Mucosa of rectum (tissue), 2 donors: ENCODE data around the gene DNAH2.
A peak's percentile ranks its signal among the peaks of the same experiment; 100 is the strongest.
"Not testable (repeated sequence)": the region's sequence is repeated elsewhere in the genome, so short reads cannot be mapped to it uniquely, and the experiment has no call there.

Source experiments
- H3K27ac ChIP-seq, 2 donors: one replicate each; pipeline ENCODE4 v1.7.0; 2013; ENCODE audit warnings: inconsistent platforms in 2 of 2, low read depth in 2 of 2, low read length in 2 of 2
- H3K27me3 ChIP-seq, 2 donors: one replicate each; pipeline ENCODE4 v1.7.0; 2013; ENCODE audit warnings: low read length in 2 of 2; ENCODE audit not compliant: control insufficient read depth in 2 of 2, insufficient read depth in 2 of 2
- H3K36me3 ChIP-seq, 2 donors: one replicate each; pipeline ENCODE4 v1.7.0; 2013; ENCODE audit warnings: low read length in 2 of 2; ENCODE audit not compliant: control insufficient read depth in 2 of 2, insufficient read depth in 2 of 2
- H3K4me1 ChIP-seq, 2 donors: one replicate each; pipeline ENCODE4 v1.7.0; 2013; ENCODE audit warnings: low read length in 2 of 2, mild to moderate bottlenecking in 1 of 2; ENCODE audit not compliant: control insufficient read depth in 2 of 2, insufficient read depth in 2 of 2
- H3K4me3 ChIP-seq, 2 donors: one replicate each; pipeline ENCODE4 v1.7.0; 2013; ENCODE audit warnings: low read length in 2 of 2
- H3K9ac ChIP-seq, 2 donors: one replicate each; pipeline ENCODE4 v1.7.0; 2013; ENCODE audit warnings: low read length in 2 of 2, low read depth in 1 of 2, mild to moderate bottlenecking in 1 of 2
- H3K9me3 ChIP-seq, 2 donors: one replicate each; pipeline ENCODE4 v1.7.0; 2013; ENCODE audit warnings: low read length in 2 of 2; ENCODE audit not compliant: control insufficient read depth in 2 of 2
- donor health status: healthy.
- donor health status: Normal muscosa, but diverticular disease.

DNAH2 gene

GRCh38 chr17:7855660-7856010 is 138.1 kb downstream of the DNAH2 start:
- Histone ChIP-seq H3K4me3 (peak overlapping the region in 1 of 2 donors; percentile 33), H3K9ac (no peak overlapping the region), H3K9me3 (no peaks in the 10 kb centered on the region), H3K27ac (peak overlapping the region; percentile 52 to 87), H3K36me3 (peaks cover 20 to 23% of the 10 kb centered on the region in 2 donors), H3K27me3 (no peaks in the 10 kb centered on the region), H3K4me1 (peaks cover 39 to 41% of the 10 kb centered on the region in 2 donors)

- H3K9me3 ChIP-seq = no peaks in the 10 kb centered on the region
- peak overlapping the region; percentile 87 to 94 for H3K27ac ChIP-seq
- peaks cover 38% of the 10 kb centered on the region in 2 donors for H3K4me1 ChIP-seq
- peaks cover 15 to 17% of the 10 kb centered on the region in 2 donors for H3K36me3 ChIP-seq
- H3K27me3 ChIP-seq = no peaks in the 10 kb centered on the region
- H3K4me3 ChIP-seq = peak overlapping the region; percentile 92
- H3K9ac ChIP-seq = peak overlapping the region; percentile 56 to 79
Observed at GRCh38 chr17:7856011-7856810, 138.7 kb downstream of the DNAH2 start.

- Histone ChIP-seq H3K27me3 (no peaks in the 10 kb centered on the region), H3K27ac (peak within 1 kb of the TSS; percentile 87 to 94), H3K4me3 (peak within 1 kb of the TSS; percentile 92), H3K9me3 (no peaks in the 10 kb centered on the region), H3K9ac (peak within 1 kb of the TSS; percentile 56 to 84), H3K36me3 (peaks cover 11 to 12% of the 10 kb centered on the region in 2 donors), H3K4me1 (peaks cover 31 to 32% of the 10 kb centered on the region in 2 donors)
Observed at GRCh38 chr17:7856811-7857712, 139.5 kb downstream of the DNAH2 start, which contains the start of gene NAA38. TSS of gene NAA38 (minus strand) at chr17:7857559. CDS start at chr17:7857463, 96 bp downstream.

GRCh38 chr17:7857713-7858521 is 140.4 kb downstream of the DNAH2 start, which contains the start of gene CYB5D1:
TSS of gene CYB5D1 (plus strand) at chr17:7858003. CDS start at chr17:7858135, 132 bp downstream.
- Histone ChIP-seq H3K9me3 (no peaks in the 10 kb centered on the region), H3K4me1 (peaks cover 31 to 35% of the 10 kb centered on the region in 2 donors), H3K4me3 (peak within 1 kb of the TSS; percentile 92), H3K9ac (peak within 1 kb of the TSS; percentile 56 to 84), H3K36me3 (peaks cover 3 to 4% of the 10 kb centered on the region in 2 donors), H3K27me3 (no peaks in the 10 kb centered on the region), H3K27ac (peak within 1 kb of the TSS; percentile 87 to 94)

GRCh38 chr17:7858522-7858810 is 140.9 kb downstream of the DNAH2 start:
- H3K9me3 ChIP-seq = no peaks in the 10 kb centered on the region
- H3K9ac ChIP-seq = peak overlapping the region; percentile 56 to 84
- H3K4me1 ChIP-seq = peaks cover 31 to 37% of the 10 kb centered on the region in 2 donors
- no peaks in the 10 kb centered on the region for H3K36me3 ChIP-seq
- no peaks in the 10 kb centered on the region for H3K27me3 ChIP-seq
- H3K4me3 ChIP-seq = peak overlapping the region; percentile 92
- peak overlapping the region; percentile 87 to 94 for H3K27ac ChIP-seq

GRCh38 chr17:7859028-7859427 is 141.5 kb downstream of the DNAH2 start:
- Histone ChIP-seq H3K36me3 (no peaks in the 10 kb centered on the region), H3K4me3 (peak overlapping the region; percentile 92), H3K9ac (peak overlapping the region in 1 of 2 donors; percentile 56), H3K27me3 (no peaks in the 10 kb centered on the region), H3K4me1 (peaks cover 31 to 37% of the 10 kb centered on the region in 2 donors), H3K9me3 (no peaks in the 10 kb centered on the region), H3K27ac (no peak overlapping the region)

- Histone ChIP-seq H3K27ac (no peak overlapping the region), H3K9ac (peak overlapping the region in 1 of 2 donors; percentile 6), H3K4me3 (no peak overlapping the region), H3K9me3 (no peaks in the 10 kb centered on the region), H3K36me3 (no peaks in the 10 kb centered on the region), H3K27me3 (no peaks in the 10 kb centered on the region), H3K4me1 (peaks cover 17 to 20% of the 10 kb centered on the region in 2 donors)
Observed at GRCh38 chr17:7862692-7863437, 145.3 kb downstream of the DNAH2 start.

GRCh38 chr17:7864384-7864783 is 146.8 kb downstream of the DNAH2 start:
- H3K27ac ChIP-seq, H3K9ac ChIP-seq: not testable (repeated sequence)

GRCh38 chr17:7864995-7865650 is 147.6 kb downstream of the DNAH2 start:
- H3K27me3 ChIP-seq = no peaks in the 10 kb centered on the region
- H3K27ac ChIP-seq = no peak overlapping the region
- H3K4me1 ChIP-seq = peaks cover 6 to 8% of the 10 kb centered on the region in 2 donors
- no peak overlapping the region for H3K4me3 ChIP-seq
- no peaks in the 10 kb centered on the region for H3K9me3 ChIP-seq
- H3K36me3 ChIP-seq = no peaks in the 10 kb centered on the region
- no peak overlapping the region for H3K9ac ChIP-seq

More at GRCh38 chr17:7864384-7864783, 146.8 kb downstream of the DNAH2 start:
- H3K9me3 ChIP-seq, H3K4me1 ChIP-seq, H3K27me3 ChIP-seq, H3K36me3 ChIP-seq, H3K4me3 ChIP-seq: not testable (repeated sequence)
